ENCODE data around the gene GGTA1. TPM values are rescaled to one million over a fixed set of nuclear protein-coding genes. Genes with fewer than 3 reads are reported as not detected.
"Not testable (repeated sequence)": the region's sequence is repeated elsewhere in the genome, so short reads cannot be mapped to it uniquely, and the experiment has no call there.

Gene GGTA1
- total and polyA plus RNA-seq, 9 of the 15 experiments (the other 6 are each of a cell fraction or from before 2014, with no cell fraction given) = 0.04 to 0.15 TPM; not detected in 7

DNA sequence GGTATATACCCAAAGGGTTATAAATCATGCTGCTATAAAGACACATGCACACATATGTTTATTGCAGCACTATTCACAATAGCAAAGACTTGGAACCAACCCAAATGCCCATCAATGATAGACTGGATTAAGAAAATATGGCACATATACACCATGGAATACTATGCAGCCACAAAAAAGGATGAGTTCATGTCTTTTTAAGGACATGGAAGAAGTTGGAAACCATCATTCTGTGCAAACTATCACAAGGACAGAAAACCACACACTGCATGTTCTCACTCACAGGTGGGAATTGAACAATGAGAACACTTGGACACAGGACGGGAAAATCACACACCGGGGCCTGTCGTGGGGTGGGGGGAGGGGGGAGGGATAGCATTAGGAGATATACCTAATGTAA is 62.6 kb downstream of the GGTA1 start:
- H3K27me3 ChIP-seq (ENCODE audit: control insufficient read depth in 2 of 2, insufficient read depth in 2 of 2, low read length in 2 of 2); H3K27ac ChIP-seq (ENCODE audit: extremely low read depth, low read depth, low read length); H2AFZ ChIP-seq (ENCODE audit: low read depth, low read length); H3K4me1 ChIP-seq (replicated peaks in 1 of 2; ENCODE audit: control insufficient read depth in 2 of 2, insufficient read depth in 2 of 2, low read length in 2 of 2); H3K79me2 ChIP-seq (ENCODE audit: control insufficient read depth, insufficient read depth, low read length); H3K4me3 ChIP-seq; ATAC-seq; POLR2A ChIA-PET; H3K9me1 ChIP-seq (ENCODE audit: control insufficient read depth, insufficient read depth, low read length); in situ Hi-C loops (cut with MboI); H3K9me3 ChIP-seq (replicated peaks; ENCODE audit: control insufficient read depth, insufficient read depth, low read depth, low read length); CTCF ChIA-PET (ENCODE audit: low intra/inter-chr PET ratio); BruUV-seq (replicated peaks); H4K20me1 ChIP-seq (replicated peaks; ENCODE audit: control insufficient read depth, insufficient read depth, low read length); FAIRE-seq; H3K36me3 ChIP-seq (ENCODE audit: control insufficient read depth, insufficient read depth, low read length); intact Hi-C loops (cut with micrococcal nuclease); H3K4me2 ChIP-seq (ENCODE audit: insufficient read depth, low read length); H3K9ac ChIP-seq (ENCODE audit: insufficient read depth in 1 of 2, low read depth in 2 of 2, low read length in 2 of 2); DNase-seq (ENCODE audit: extremely low read depth in 1 of 4, low spot score in 3 of 4): not testable (repeated sequence)
- 67% methylated on average over 2 of the region's 3 CpGs for WGBS (ENCODE audit: insufficient coverage, low coverage, missing lambda C conversion rate)
- peak; percentile 74 for TF ChIP-seq ZNF146 (CRISPR knock-in tag; IDR thresholded peaks at IDR 0.05; ENCODE audit: unreplicated experiment)

DNA sequence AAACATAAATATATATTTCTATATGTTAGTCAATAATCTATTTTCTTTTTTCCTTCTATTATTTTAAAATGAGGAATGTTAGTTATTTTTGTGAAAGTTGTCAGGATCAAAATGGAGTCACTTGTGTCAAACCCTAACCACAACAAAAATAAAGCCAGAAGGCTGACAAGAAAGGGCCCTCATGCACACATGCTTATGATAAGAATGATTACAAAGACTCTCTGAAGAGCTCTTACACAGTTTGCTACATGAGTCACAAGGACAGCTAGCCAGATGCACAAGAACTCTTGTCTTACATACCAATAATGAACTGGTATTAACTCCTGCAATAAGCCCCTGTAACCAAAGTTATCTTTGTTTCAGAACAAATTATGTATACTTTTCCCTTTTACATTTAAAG is 64.7 kb downstream of the GGTA1 start:
- Histone ChIP-seq H3K9me3 (replicated peaks; ENCODE audit: control insufficient read depth, insufficient read depth, low read depth, low read length) (no peaks in the 10 kb centered on the region), H3K4me3 (no peak overlapping the region), H3K9ac (ENCODE audit: insufficient read depth in 1 of 2, low read depth in 2 of 2, low read length in 2 of 2) (no peak overlapping the region), H3K4me2 (ENCODE audit: insufficient read depth, low read length) (no peak overlapping the region), H2AFZ (ENCODE audit: low read depth, low read length) (no peak overlapping the region), H3K36me3 (ENCODE audit: control insufficient read depth, insufficient read depth, low read length) (no peaks in the 10 kb centered on the region), H3K79me2 (ENCODE audit: control insufficient read depth, insufficient read depth, low read length) (no peaks in the 10 kb centered on the region), H3K27ac (ENCODE audit: extremely low read depth, low read depth, low read length) (no peak overlapping the region), H3K27me3 (ENCODE audit: control insufficient read depth in 2 of 2, insufficient read depth in 2 of 2, low read length in 2 of 2) (peaks cover 0 to 3% of the 10 kb centered on the region in 2 experiments; a peak in 2 of 5 replicates), H4K20me1 (replicated peaks; ENCODE audit: control insufficient read depth, insufficient read depth, low read length) (no peaks in the 10 kb centered on the region), H3K4me1 (replicated peaks in 1 of 2; ENCODE audit: control insufficient read depth in 2 of 2, insufficient read depth in 2 of 2, low read length in 2 of 2) (no peaks in the 10 kb centered on the region), H3K9me1 (ENCODE audit: control insufficient read depth, insufficient read depth, low read length) (no peaks in the 10 kb centered on the region)
- intact Hi-C loops (cut with micrococcal nuclease) = no loop called here
- no TSS peak for BruUV-seq (replicated peaks)
- in situ Hi-C loops (cut with MboI) = no loop called here
- ATAC-seq (no peak), FAIRE-seq (no peak), DNase-seq (ENCODE audit: extremely low read depth in 1 of 4, low spot score in 3 of 4) (no peak)
- CTCF ChIA-PET (ENCODE audit: low intra/inter-chr PET ratio) = no interaction called here
- POLR2A ChIA-PET = no interaction called here
- TF ChIP-seq DDX20 (tag; IDR thresholded peaks at IDR 0.05; ENCODE audit: low read depth) (0 out of 2 replicates have a peak, but pooled peaks have one; percentile 37), CBX3 (IDR thresholded peaks at IDR 0.05; ENCODE audit: borderline replicate concordance in 1 of 2, low read length in 2 of 2) (no peak), YBX1 (IDR thresholded peaks at IDR 0.05) (no peak), DMBX1 (CRISPR knock-in tag; IDR thresholded peaks at IDR 0.05; ENCODE audit: borderline replicate concordance) (peak; percentile 80), PTTG1 (tag; IDR thresholded peaks at IDR 0.05; ENCODE audit: low read depth) (0 out of 2 replicates have a peak, but pooled peaks have one; percentile 24), TEAD1 (CRISPR knock-in tag; IDR thresholded peaks at IDR 0.05) (0 out of 4 replicates have a peak, but pooled peaks of 1 of the 2 experiments have one; percentile 37), RBM34 (IDR thresholded peaks at IDR 0.05; ENCODE audit: borderline replicate concordance, insufficient read depth, low read length) (no peak), EP400 (IDR thresholded peaks at IDR 0.05) (no peak), NR2C1 (IDR thresholded peaks at IDR 0.05) (no peak), NR2C1 (tag; IDR thresholded peaks at IDR 0.05) (0 out of 2 replicates have a peak, but pooled peaks have one; percentile 31), ZKSCAN8 (CRISPR knock-in tag; IDR thresholded peaks at IDR 0.05) (peak; percentile 67), MCM7 (IDR thresholded peaks at IDR 0.05) (no peak), TAF1 (IDR thresholded peaks at IDR 0.05; ENCODE audit: control insufficient read depth, extremely low read depth, insufficient read depth, low read length, severe bottlenecking) (no peak), ZNF311 (CRISPR knock-in tag; IDR thresholded peaks at IDR 0.05) (peak; percentile 94)
- TF ChIP-seq, protein P1, sequence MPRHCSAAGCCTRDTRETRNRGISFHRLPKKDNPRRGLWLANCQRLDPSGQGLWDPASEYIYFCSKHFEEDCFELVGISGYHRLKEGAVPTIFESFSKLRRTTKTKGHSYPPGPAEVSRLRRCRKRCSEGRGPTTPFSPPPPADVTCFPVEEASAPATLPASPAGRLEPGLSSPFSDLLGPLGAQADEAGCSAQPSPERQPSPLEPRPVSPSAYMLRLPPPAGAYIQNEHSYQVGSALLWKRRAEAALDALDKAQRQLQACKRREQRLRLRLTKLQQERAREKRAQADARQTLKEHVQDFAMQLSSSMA (CRISPR knock-in tag; IDR thresholded peaks at IDR 0.05) = no peak
